Nucleus accumbens (tissue), 56 donors: Measurements from ENCODE around the gene TCF15.

Experiments used
- DNase-seq, 56 donors: peaks; one replicate each; lab custom pipeline; 2025; lab: John Stamatoyannopoulos, UW

TCF15 gene

GRCh38 chr20:617934-618690, 8.0 kb upstream of the TCF15 start:
- no peak for DNase-seq

GRCh38 chr20:615514-615913, 5.4 kb upstream of the TCF15 start:
- no peak for DNase-seq

- no peak for DNase-seq
Measured at GRCh38 chr20:611843-612185, 1.7 kb upstream of the TCF15 start.

GRCh38 chr20:611047-611842, 1.1 kb upstream of the TCF15 start:
- no peak for DNase-seq

GRCh38 chr20:609371-609964, 641 bp downstream of the TCF15 start:
- no peak for DNase-seq

GRCh38 chr20:608970-609369, 1.1 kb downstream of the TCF15 start:
- no peak for DNase-seq

- DNase-seq: no peak
Measured at GRCh38 chr20:607476-607875, 2.6 kb downstream of the TCF15 start.

- DNase-seq: no peak
Measured at GRCh38 chr20:605237-605636, 4.9 kb downstream of the TCF15 start.

- DNase-seq: no peak
Measured at GRCh38 chr20:603116-603640, 6.9 kb downstream of the TCF15 start.

- DNase-seq: no peak
Measured at GRCh38 chr20:602111-602970, 7.8 kb downstream of the TCF15 start.

- DNase-seq: no peak
Measured at GRCh38 chr20:600736-601135, 9.4 kb downstream of the TCF15 start.

- no peak for DNase-seq
Measured at GRCh38 chr20:600141-600540, 10.0 kb downstream of the TCF15 start.

- DNase-seq: no peak
Measured at GRCh38 chr20:598133-598850, 11.8 kb downstream of the TCF15 start.

- DNase-seq: no peak
Measured at GRCh38 chr20:597560-597959, 12.5 kb downstream of the TCF15 start.

GRCh38 chr20:595330-596308, 14.5 kb downstream of the TCF15 start:
- DNase-seq: no peak

GRCh38 chr20:592506-592905, 17.6 kb downstream of the TCF15 start:
- no peak for DNase-seq

GRCh38 chr20:591941-592340, 18.2 kb downstream of the TCF15 start:
- DNase-seq: no peak

- DNase-seq: no peak
Measured at GRCh38 chr20:588932-589672, 21.0 kb downstream of the TCF15 start.
